HFF-Myc (cell line): ENCODE results near the gene CTNNA2.

ENCODE experiments used
- DNase-seq: peaks from one replicate; pipeline ENCODE4 v3.0.0-alpha.2; 2011; ENCODE audit warnings: low read depth; ENCODE audit errors: extremely low read depth
- H3K4me3 ChIP-seq: replicated peaks from 2 replicates; pipeline ENCODE4 v1.5.1; 2011; ENCODE audit warnings: low read depth, mild to moderate bottlenecking, control low read depth, low read length
- CTCF ChIP-seq: IDR thresholded peaks from 2 replicates; pipeline ENCODE4 v1.5.1; 2012; ENCODE audit warnings: mild to moderate bottlenecking, low read depth, low read length, control low read depth; ENCODE audit errors: missing control alignments

Gene CTNNA2

GRCh38 chr2:79831961-79832360 is 319.1 kb downstream of the CTNNA2 start:
- no peak overlapping the region for H3K4me3 ChIP-seq
- DNase-seq = no peak
- no peak for TF ChIP-seq CTCF

- H3K4me3 ChIP-seq = no peak overlapping the region
- TF ChIP-seq CTCF = no peak
- no peak for DNase-seq
Measured at GRCh38 chr2:79832511-79833234, 319.8 kb downstream of the CTNNA2 start.

GRCh38 chr2:79833235-79833878 is 320.5 kb downstream of the CTNNA2 start:
- TF ChIP-seq CTCF = no peak
- no peak for DNase-seq

GRCh38 chr2:79835911-79836310 is 323.1 kb downstream of the CTNNA2 start:
- TF ChIP-seq CTCF = no peak
- no peak for DNase-seq

More at GRCh38 chr2:79833235-79833878, 320.5 kb downstream of the CTNNA2 start:
- H3K4me3 ChIP-seq = no peak overlapping the region

GRCh38 chr2:79844011-79844410 is 331.2 kb downstream of the CTNNA2 start:
- no peak for DNase-seq
- no peak for TF ChIP-seq CTCF
- no peak overlapping the region for H3K4me3 ChIP-seq

More at GRCh38 chr2:79835911-79836310, 323.1 kb downstream of the CTNNA2 start:
- no peak overlapping the region for H3K4me3 ChIP-seq

GRCh38 chr2:79846878-79847277 is 334.0 kb downstream of the CTNNA2 start:
- no peak overlapping the region for H3K4me3 ChIP-seq
- no peak for TF ChIP-seq CTCF
- DNase-seq = no peak
